ENCODE measurements around the gene FAM9A.

FAM9A gene

GRCh38 chrX:8848441-8848840 is 47.3 kb upstream of the FAM9A start:
- TF ChIP-seq ZFP3 (CRISPR knock-in tag; IDR thresholded peaks at IDR 0.05), result no peak
- TF ChIP-seq CSDC2 (CRISPR knock-in tag; IDR thresholded peaks at IDR 0.05), result no peak
- TF ChIP-seq TOX (CRISPR knock-in tag; IDR thresholded peaks at IDR 0.05; ENCODE audit: borderline replicate concordance), result no peak
- no peak for TF ChIP-seq ARNTL (CRISPR knock-in tag; IDR thresholded peaks at IDR 0.05; ENCODE audit: borderline replicate concordance, low read depth)
- no peak for TF ChIP-seq POU6F1 (CRISPR knock-in tag; IDR thresholded peaks at IDR 0.05; ENCODE audit: borderline replicate concordance, low read depth)
- no peak for TF ChIP-seq PATZ1 (CRISPR knock-in tag; IDR thresholded peaks at IDR 0.05; ENCODE audit: borderline replicate concordance)
- TF ChIP-seq ZC3H10 (CRISPR knock-in tag; IDR thresholded peaks at IDR 0.05), result no peak
- TF ChIP-seq SNAI2 (CRISPR knock-in tag; IDR thresholded peaks at IDR 0.05), result no peak
- TF ChIP-seq, protein P1, sequence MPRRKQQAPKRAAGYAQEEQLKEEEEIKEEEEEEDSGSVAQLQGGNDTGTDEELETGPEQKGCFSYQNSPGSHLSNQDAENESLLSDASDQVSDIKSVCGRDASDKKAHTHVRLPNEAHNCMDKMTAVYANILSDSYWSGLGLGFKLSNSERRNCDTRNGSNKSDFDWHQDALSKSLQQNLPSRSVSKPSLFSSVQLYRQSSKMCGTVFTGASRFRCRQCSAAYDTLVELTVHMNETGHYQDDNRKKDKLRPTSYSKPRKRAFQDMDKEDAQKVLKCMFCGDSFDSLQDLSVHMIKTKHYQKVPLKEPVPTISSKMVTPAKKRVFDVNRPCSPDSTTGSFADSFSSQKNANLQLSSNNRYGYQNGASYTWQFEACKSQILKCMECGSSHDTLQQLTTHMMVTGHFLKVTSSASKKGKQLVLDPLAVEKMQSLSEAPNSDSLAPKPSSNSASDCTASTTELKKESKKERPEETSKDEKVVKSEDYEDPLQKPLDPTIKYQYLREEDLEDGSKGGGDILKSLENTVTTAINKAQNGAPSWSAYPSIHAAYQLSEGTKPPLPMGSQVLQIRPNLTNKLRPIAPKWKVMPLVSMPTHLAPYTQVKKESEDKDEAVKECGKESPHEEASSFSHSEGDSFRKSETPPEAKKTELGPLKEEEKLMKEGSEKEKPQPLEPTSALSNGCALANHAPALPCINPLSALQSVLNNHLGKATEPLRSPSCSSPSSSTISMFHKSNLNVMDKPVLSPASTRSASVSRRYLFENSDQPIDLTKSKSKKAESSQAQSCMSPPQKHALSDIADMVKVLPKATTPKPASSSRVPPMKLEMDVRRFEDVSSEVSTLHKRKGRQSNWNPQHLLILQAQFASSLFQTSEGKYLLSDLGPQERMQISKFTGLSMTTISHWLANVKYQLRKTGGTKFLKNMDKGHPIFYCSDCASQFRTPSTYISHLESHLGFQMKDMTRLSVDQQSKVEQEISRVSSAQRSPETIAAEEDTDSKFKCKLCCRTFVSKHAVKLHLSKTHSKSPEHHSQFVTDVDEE (CRISPR knock-in tag; IDR thresholded peaks at IDR 0.05), result no peak
- no peak for TF ChIP-seq ESRRG (CRISPR knock-in tag; IDR thresholded peaks at IDR 0.05)
- TF ChIP-seq PPARA (CRISPR knock-in tag; IDR thresholded peaks at IDR 0.05; ENCODE audit: borderline replicate concordance), result no peak
- TF ChIP-seq BACH2 (CRISPR knock-in tag; IDR thresholded peaks at IDR 0.05; ENCODE audit: borderline replicate concordance), result no peak
- no peak for TF ChIP-seq GLIS3 (CRISPR knock-in tag; IDR thresholded peaks at IDR 0.05)
- TF ChIP-seq RARB (CRISPR knock-in tag; IDR thresholded peaks at IDR 0.05), result no peak
- TF ChIP-seq, protein P2, sequence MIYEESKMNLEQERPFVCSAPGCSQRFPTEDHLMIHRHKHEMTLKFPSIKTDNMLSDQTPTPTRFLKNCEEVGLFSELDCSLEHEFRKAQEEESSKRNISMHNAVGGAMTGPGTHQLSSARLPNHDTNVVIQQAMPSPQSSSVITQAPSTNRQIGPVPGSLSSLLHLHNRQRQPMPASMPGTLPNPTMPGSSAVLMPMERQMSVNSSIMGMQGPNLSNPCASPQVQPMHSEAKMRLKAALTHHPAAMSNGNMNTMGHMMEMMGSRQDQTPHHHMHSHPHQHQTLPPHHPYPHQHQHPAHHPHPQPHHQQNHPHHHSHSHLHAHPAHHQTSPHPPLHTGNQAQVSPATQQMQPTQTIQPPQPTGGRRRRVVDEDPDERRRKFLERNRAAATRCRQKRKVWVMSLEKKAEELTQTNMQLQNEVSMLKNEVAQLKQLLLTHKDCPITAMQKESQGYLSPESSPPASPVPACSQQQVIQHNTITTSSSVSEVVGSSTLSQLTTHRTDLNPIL (CRISPR knock-in tag; IDR thresholded peaks at IDR 0.05; ENCODE audit: low read depth), result no peak
- TF ChIP-seq ZFP30 (CRISPR knock-in tag; IDR thresholded peaks at IDR 0.05), result no peak
- TF ChIP-seq ZNF8 (CRISPR knock-in tag; IDR thresholded peaks at IDR 0.05), result no peak
- TF ChIP-seq ZNF70 (CRISPR knock-in tag; IDR thresholded peaks at IDR 0.05), result no peak
- no peak for ATAC-seq

DNA sequence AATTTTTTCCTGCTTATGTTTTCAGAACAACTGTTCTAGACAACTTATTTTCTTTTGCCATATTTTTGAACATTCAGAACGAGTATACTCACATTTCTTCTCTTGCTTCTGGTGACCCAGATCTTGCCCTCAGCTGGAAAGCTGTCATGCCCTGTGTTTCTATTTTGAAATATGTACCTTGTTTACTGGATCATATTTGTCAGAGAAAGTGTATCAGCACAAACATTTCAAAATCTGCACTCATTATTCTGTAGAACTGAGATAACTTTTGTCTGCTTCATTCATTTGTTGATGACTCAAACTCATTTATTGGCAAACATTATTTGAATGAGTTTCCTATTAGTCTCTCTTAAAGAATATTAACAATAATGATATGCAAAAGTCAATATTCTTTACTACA is 46.2 kb upstream of the FAM9A start:
- TF ChIP-seq PPARA (CRISPR knock-in tag; IDR thresholded peaks at IDR 0.05; ENCODE audit: borderline replicate concordance) (no peak), CSDC2 (CRISPR knock-in tag; IDR thresholded peaks at IDR 0.05) (no peak), ZFP3 (CRISPR knock-in tag; IDR thresholded peaks at IDR 0.05) (no peak), ESRRG (CRISPR knock-in tag; IDR thresholded peaks at IDR 0.05) (no peak), OSR1 (CRISPR knock-in tag; IDR thresholded peaks at IDR 0.05) (no peak), RARB (CRISPR knock-in tag; IDR thresholded peaks at IDR 0.05) (no peak), ISL1 (CRISPR knock-in tag; IDR thresholded peaks at IDR 0.05) (no peak), ZNF565 (CRISPR knock-in tag; conservative IDR thresholded peaks at IDR 0.05; ENCODE audit: low read depth) (no peak), TCF4 (CRISPR knock-in tag; IDR thresholded peaks at IDR 0.05; ENCODE audit: borderline replicate concordance) (no peak), BACH2 (CRISPR knock-in tag; IDR thresholded peaks at IDR 0.05; ENCODE audit: borderline replicate concordance) (no peak), POU6F1 (CRISPR knock-in tag; IDR thresholded peaks at IDR 0.05; ENCODE audit: borderline replicate concordance, low read depth) (no peak), CSRNP3 (CRISPR knock-in tag; IDR thresholded peaks at IDR 0.05) (no peak), GLIS3 (CRISPR knock-in tag; IDR thresholded peaks at IDR 0.05) (no peak), ZFP30 (CRISPR knock-in tag; IDR thresholded peaks at IDR 0.05) (no peak)
- TF ChIP-seq, protein P1 (CRISPR knock-in tag; IDR thresholded peaks at IDR 0.05), result no peak
- TF ChIP-seq, protein P2 (CRISPR knock-in tag; IDR thresholded peaks at IDR 0.05; ENCODE audit: low read depth), result no peak
- no peak for ATAC-seq

Measured in SK-N-SH treated with all-trans-retinoic acid at 6 μM for 48 hours (cell line).